Measurements from ENCODE around the gene TMBIM4. TPM values are rescaled to one million over a fixed set of nuclear protein-coding genes. Genes with fewer than 3 reads are reported as not detected.

TMBIM4 gene
- total and polyA plus RNA-seq, 10 of the 15 experiments (the other 5 are each of a cell fraction or from before 2014, with no cell fraction given), result 38.8 to 341 (median 82.8) TPM

DNA sequence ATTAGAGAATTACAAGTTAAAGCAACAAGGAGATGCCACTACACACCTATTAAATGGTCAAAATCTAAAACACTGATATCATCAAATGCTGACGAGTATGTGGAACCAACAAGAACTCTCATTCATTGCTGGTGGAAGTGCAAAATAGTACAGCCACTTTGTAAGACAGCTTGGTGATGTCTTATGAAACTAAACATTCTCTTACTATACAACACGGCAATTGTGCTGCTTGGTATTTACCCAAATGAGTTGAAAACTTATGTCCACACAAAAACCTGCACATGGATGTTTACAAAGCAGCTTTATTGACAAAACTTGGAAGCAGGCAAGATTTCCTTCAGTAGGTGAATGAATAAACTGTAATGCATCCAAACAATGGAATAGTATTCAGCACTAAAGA, 3.2 kb downstream of the TMBIM4 start:
- peaks cover 51% of the 10 kb centered on the region for H3K79me2 ChIP-seq (ENCODE audit: control insufficient read depth, insufficient read depth, low read length)
- no peaks in the 10 kb centered on the region for H3K4me1 ChIP-seq (ENCODE audit: control insufficient read depth, insufficient read depth, low read length)
- peaks cover 22% of the 10 kb centered on the region for H3K9me3 ChIP-seq (replicated peaks; ENCODE audit: control insufficient read depth, insufficient read depth, low read length)
- no peak overlapping the region for H2AFZ ChIP-seq (ENCODE audit: control insufficient read depth, low read depth, low read length)
- DNase-seq (ENCODE audit: low read depth, low spot score), result no peak
- H3K27me3 ChIP-seq (replicated peaks in 1 of 2; ENCODE audit: control insufficient read depth in 2 of 2, insufficient read depth in 2 of 2, low read length in 1 of 2), result no peaks in the 10 kb centered on the region
- intact Hi-C loops (cut with micrococcal nuclease; ENCODE audit: unreplicated experiment) (loop anchor here (10.0 kb wide), 1 partner anchor 1762 kb away; the partner anchor contains the start of gene XPOT), in situ Hi-C loops (cut with MboI) (loop anchor here (5.0 kb wide), 1 partner anchor 136 kb away; the partner anchor contains the start of gene HELB)
- POLR2A ChIA-PET, result no interaction called here
- H3K27ac ChIP-seq (ENCODE audit: control insufficient read depth, insufficient read depth), result no peak overlapping the region
- WGBS (ENCODE audit: insufficient coverage, insufficient replicate concordance, low lambda C conversion rate, missing lambda C conversion rate), result 95% methylated on average over 2 of the region's 2 CpGs
- RAD21 ChIA-PET (ENCODE audit: unreplicated experiment), result interaction anchor here (0.6 kb wide), 1 partner anchor 9 kb away, joined by 3 read pairs; no protein-coding TSS in a partner anchor
- no TSS peak for BruUV-seq (replicated peaks)
- peaks cover 0 to 6% of the 10 kb centered on the region in 2 experiments; a peak in 1 of 4 replicates for H3K36me3 ChIP-seq (ENCODE audit: control insufficient read depth in 2 of 2, insufficient read depth in 2 of 2, low read length in 1 of 2)
- H4K20me1 ChIP-seq (ENCODE audit: control insufficient read depth, insufficient read depth), result no peaks in the 10 kb centered on the region
- no peak for ATAC-seq
- H3K4me3 ChIP-seq, result no peak overlapping the region
- CTCF ChIA-PET, result interaction anchor here (1.2 kb wide), 1 partner anchor 16 kb away, joined by 5 read pairs; no protein-coding TSS in a partner anchor
- 0 out of 2 replicates have a peak overlapping the region, but pooled peaks have one; percentile 11 for H3K4me2 ChIP-seq (ENCODE audit: control insufficient read depth, insufficient read depth)
- H3K9ac ChIP-seq (ENCODE audit: control insufficient read depth, insufficient read depth, low read length), result no peak overlapping the region
- FAIRE-seq, result no peak
- SMC1A ChIA-PET (ENCODE audit: uncharacterized antibody, unreplicated experiment), result interaction anchor here (0.7 to 1.0 kb wide), 2 partner anchors 10 to 20 kb away, joined by 3 read pairs; no protein-coding TSS in a partner anchor
- TF ChIP-seq ZNF622 (IDR thresholded peaks at IDR 0.05) (no peak), MYC (IDR thresholded peaks at IDR 0.05; ENCODE audit: insufficient read depth, insufficient read length, insufficient replicate concordance, low read length, severe bottlenecking) (no peak), CBX3 (IDR thresholded peaks at IDR 0.05; ENCODE audit: borderline replicate concordance, low read depth) (no peak), YBX1 (IDR thresholded peaks at IDR 0.05) (no peak), FOXK2 (IDR thresholded peaks at IDR 0.05) (no peak), NRF1 (conservative IDR thresholded peaks at IDR 0.05; ENCODE audit: low read depth, low read length) (no peak), PML (IDR thresholded peaks at IDR 0.05; ENCODE audit: low read length) (no peak), IRF4 (IDR thresholded peaks at IDR 0.05; ENCODE audit: low read depth, low read length) (no peak), ZBTB11 (CRISPR knock-in tag; IDR thresholded peaks at IDR 0.05) (no peak), ZNF687 (IDR thresholded peaks at IDR 0.05) (no peak), IKZF2 (IDR thresholded peaks at IDR 0.05) (no peak), BCL3 (IDR thresholded peaks at IDR 0.05; ENCODE audit: borderline replicate concordance, insufficient read depth, low read depth, low read length, poor library complexity, severe bottlenecking) (no peak), POU2F2 (IDR thresholded peaks at IDR 0.05; ENCODE audit: borderline replicate concordance, low read depth, low read length) (no peak)
- TF ChIP-seq, protein P1, sequence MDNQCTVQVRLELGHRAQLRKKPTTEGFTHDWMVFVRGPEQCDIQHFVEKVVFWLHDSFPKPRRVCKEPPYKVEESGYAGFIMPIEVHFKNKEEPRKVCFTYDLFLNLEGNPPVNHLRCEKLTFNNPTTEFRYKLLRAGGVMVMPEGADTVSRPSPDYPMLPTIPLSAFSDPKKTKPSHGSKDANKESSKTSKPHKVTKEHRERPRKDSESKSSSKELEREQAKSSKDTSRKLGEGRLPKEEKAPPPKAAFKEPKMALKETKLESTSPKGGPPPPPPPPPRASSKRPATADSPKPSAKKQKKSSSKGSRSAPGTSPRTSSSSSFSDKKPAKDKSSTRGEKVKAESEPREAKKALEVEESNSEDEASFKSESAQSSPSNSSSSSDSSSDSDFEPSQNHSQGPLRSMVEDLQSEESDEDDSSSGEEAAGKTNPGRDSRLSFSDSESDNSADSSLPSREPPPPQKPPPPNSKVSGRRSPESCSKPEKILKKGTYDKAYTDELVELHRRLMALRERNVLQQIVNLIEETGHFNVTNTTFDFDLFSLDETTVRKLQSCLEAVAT (IDR thresholded peaks at IDR 0.05), result no peak

Measured in GM12878 (cell line).